T-helper 1 cell (primary cell): ENCODE data around the gene NUP37.

Source experiments
- DNase-seq, 5 donors: peaks; one replicate each; pipeline ENCODE4 v3.0.0-alpha.2; 2012 to 2020

Gene NUP37

GRCh38 chr12:102024765-102025164 lies 95.1 kb downstream of the NUP37 start:
- DNase-seq, result no peak

GRCh38 chr12:102023343-102023930 lies 96.5 kb downstream of the NUP37 start:
- no peak for DNase-seq
